A549 (cell line): ENCODE results near the gene ERO1B. TPM values are rescaled to one million over a fixed set of nuclear protein-coding genes. Genes with fewer than 3 reads are reported as not detected.
A peak's percentile ranks its signal among the peaks of the same experiment; 100 is the strongest.

ENCODE experiments used
- ATAC-seq, 2 experiments: fragments of 200-7000 bp in 1 of 2; fragments of >200 bp in 1 of 2; cut with Nextera tagmentation in 1 of 2; cut with Tn5 transposase in 1 of 2; 3 replicates each; pipeline versions ENCODE4 v1.8.0 to v1.9.1; 2018 to 2020; ENCODE audit warnings: mild to moderate bottlenecking in 1 of 2, moderate library complexity in 1 of 2
- CTCF ChIA-PET: fragments of 300-600 bp; sonication (Branson Sonifier 250); formaldehyde crosslinking; extraction: SDS; loops from one replicate; lab custom pipeline; 2021; ENCODE audit warnings: antibody characterized with exemption, inconsistent platforms; lab: Yijun Ruan, JAX
- POLR2A ChIA-PET: fragments of 350-600 bp; formaldehyde crosslinking; extraction: SDS; loops from one replicate; lab custom pipeline; 2021; ENCODE audit warnings: antibody characterized with exemption, inconsistent platforms; lab: Yijun Ruan, JAX
- DNase-seq, 2 experiments: peaks; one replicate each; pipeline versions ENCODE4 v3.0.0 to v3.0.0-alpha.2; 2011 to 2016; ENCODE audit warnings: low read depth in 1 of 2, low spot score in 1 of 2
- FAIRE-seq: peaks from 2 replicates; lab custom pipeline; 2011; peaks lifted over from hg19 to GRCh38; lab: Jason Lieb, UNC
- H3K27ac ChIP-seq, 2 experiments: fragments of >200 bp; sonication (Bioruptor Twin); formaldehyde crosslinking; 3 replicates each; pipeline ENCODE4 v1.5.1; 2016 to 2017
- H3K4me1 ChIP-seq: fragments of >200 bp; sonication (Bioruptor Twin); formaldehyde crosslinking; 3 replicates; pipeline ENCODE4 v1.6.1; 2016
- H3K4me2 ChIP-seq: fragments of >200 bp; sonication (Bioruptor Twin); formaldehyde crosslinking; 3 replicates; pipeline ENCODE4 v1.6.1; 2016
- H3K4me3 ChIP-seq: fragments of >200 bp; sonication (Bioruptor Twin); formaldehyde crosslinking; 3 replicates; pipeline ENCODE4 v1.5.1; 2016
- H3K9me3 ChIP-seq: fragments of >200 bp; sonication (Bioruptor Twin); formaldehyde crosslinking; 3 replicates; pipeline ENCODE4 v1.6.1; 2016
- BHLHE40 ChIP-seq: IDR thresholded peaks from 2 replicates; pipeline ENCODE4 v1.6.1; 2012; ENCODE audit warnings: low read depth, low read length, inconsistent platforms
- CBX2 ChIP-seq: fragments of 200-600 bp; sonication (generic); IDR thresholded peaks from 2 replicates; pipeline ENCODE4 v1.6.1; 2016; ENCODE audit warnings: low read depth, mild to moderate bottlenecking, borderline replicate concordance
- CBX8 ChIP-seq: fragments of 200-600 bp; sonication (generic); IDR thresholded peaks from 2 replicates; pipeline ENCODE4 v1.6.1; 2016
- CHD2 ChIP-seq: fragments of 150-350 bp; IDR thresholded peaks from 2 replicates; pipeline ENCODE4 v1.6.1; 2014; ENCODE audit warnings: low read length; ENCODE audit not compliant: partially characterized antibody
- EHF ChIP-seq: fragments of 250-450 bp; sonication (Bioruptor Pico); IDR thresholded peaks from 2 replicates; pipeline ENCODE4 v1.5.0; 2020; ENCODE audit warnings: mild to moderate bottlenecking
- FOSB ChIP-seq: fragments of 250-450 bp; sonication (Bioruptor Pico); IDR thresholded peaks from 2 replicates; pipeline ENCODE4 v1.5.0; 2020; ENCODE audit warnings: mild to moderate bottlenecking, moderate library complexity
- FOSL2 ChIP-seq, 2 experiments: fragments of 450-650 bp in 1 of 2; fragments of >200 bp in 1 of 2; sonication (Bioruptor Twin) in 1 of 2; formaldehyde crosslinking; IDR thresholded peaks; 2 replicates each; pipeline versions ENCODE4 v1.5.0 to v1.6.1; 2016 to 2020; ENCODE audit warnings: mild to moderate bottlenecking in 1 of 2, moderate library complexity in 1 of 2
- HDAC2 ChIP-seq: fragments of 200-600 bp; sonication (generic); IDR thresholded peaks from 2 replicates; pipeline ENCODE4 v1.6.1; 2016
- JUN ChIP-seq, 2 experiments: fragments of >200 bp; sonication (Bioruptor Twin); formaldehyde crosslinking; IDR thresholded peaks; 2 replicates in 1 of 2; 3 replicates in 1 of 2; pipeline ENCODE4 v1.6.1; 2016 to 2017
- KDM5A ChIP-seq: fragments of 200-600 bp; sonication (generic); IDR thresholded peaks from 2 replicates; pipeline ENCODE4 v1.6.1; 2016; ENCODE audit warnings: antibody characterized with exemption, mild to moderate bottlenecking
- MAFK ChIP-seq: fragments of 450-650 bp; IDR thresholded peaks from 2 replicates; pipeline ENCODE4 v1.6.1; 2014; ENCODE audit not compliant: partially characterized antibody
- NR3C1 ChIP-seq: fragments of >200 bp; sonication (Bioruptor Twin); formaldehyde crosslinking; IDR thresholded peaks from 3 replicates; pipeline ENCODE4 v1.6.1; 2017
- PHF8 ChIP-seq: fragments of 200-600 bp; sonication (generic); IDR thresholded peaks from 2 replicates; pipeline ENCODE4 v1.6.1; 2016; ENCODE audit warnings: low read depth, mild to moderate bottlenecking, antibody characterized with exemption, moderate library complexity, borderline replicate concordance
- POLR2A ChIP-seq: IDR thresholded peaks from 2 replicates; pipeline ENCODE4 v1.6.1; 2012; ENCODE audit warnings: mild to moderate bottlenecking, low read length
- POLR2AphosphoS2 ChIP-seq: conservative IDR thresholded peaks from 2 replicates; pipeline ENCODE4 v1.6.1; 2012; ENCODE audit warnings: low read length, improper control_type of control experiment, inconsistent platforms
- RAD21 ChIP-seq, 2 experiments: fragments of >200 bp in 1 of 2; sonication (Bioruptor Twin) in 1 of 2; formaldehyde crosslinking in 1 of 2; IDR thresholded peaks in 1 of 2; conservative IDR thresholded peaks in 1 of 2; 2 replicates in 1 of 2; 3 replicates in 1 of 2; pipeline ENCODE4 v1.6.1; 2012 to 2018; ENCODE audit warnings: inconsistent platforms in 1 of 2
- RFX5 ChIP-seq: fragments of 450-650 bp; IDR thresholded peaks from 2 replicates; pipeline ENCODE4 v1.7.1; 2014; ENCODE audit warnings: antibody characterized with exemption, mild to moderate bottlenecking, moderate library complexity
- RNF2 ChIP-seq: fragments of 200-600 bp; sonication (generic); IDR thresholded peaks from 2 replicates; pipeline ENCODE4 v1.6.1; 2016; ENCODE audit warnings: low read depth, mild to moderate bottlenecking, antibody characterized with exemption, moderate library complexity, borderline replicate concordance
- SMC3 ChIP-seq: fragments of >200 bp; sonication (Bioruptor Twin); formaldehyde crosslinking; IDR thresholded peaks from 3 replicates; pipeline ENCODE4 v1.6.1; 2018; ENCODE audit warnings: inconsistent platforms
- ZC3H11A ChIP-seq: fragments of 450-650 bp; IDR thresholded peaks from 2 replicates; pipeline ENCODE4 v1.6.1; 2014; ENCODE audit warnings: antibody characterized with exemption, mild to moderate bottlenecking
- ZNF302 ChIP-seq: fragments of 250-450 bp; sonication (Bioruptor Pico); IDR thresholded peaks from 2 replicates; pipeline ENCODE4 v1.9.0; 2021; ENCODE audit warnings: inconsistent platforms, mild to moderate bottlenecking, moderate library complexity
- ZSCAN20 ChIP-seq: fragments of 250-450 bp; sonication (Bioruptor Pico); IDR thresholded peaks from 2 replicates; pipeline ENCODE4 v1.8.0; 2022; ENCODE audit warnings: mild to moderate bottlenecking, moderate library complexity
- WGBS: methylation state at CpG from one replicate; pipeline ENCODE4 v1.1.6; 2017; ENCODE audit errors: missing lambda C conversion rate; 5-methylcytosine and 5-hydroxymethylcytosine counted together
- polyA plus RNA-seq, 4 experiments: library from polyadenylated mRNA; depleted of rRNA in 3 of 4; stranded (reverse); fragments of >200 nt; fragmentation: RNase III in 1 of 4; extraction: RNeasy Plus Mini Kit Qiagen cat#74134 plus additional on column Dnase treatment in 1 of 4; gene quantifications; 2 replicates in 3 of 4; 3 replicates in 1 of 4; pipeline ENCODE4 v1.2.3, GENCODE V29; 2011 to 2017
- TF ChIP-seq, protein P1 (sequence below): fragments of >200 bp; sonication (Bioruptor Twin); formaldehyde crosslinking; IDR thresholded peaks from 2 replicates; pipeline ENCODE4 v1.6.1; 2016
- TF ChIP-seq, protein P2 (sequence below): fragments of >200 bp; sonication (Bioruptor Twin); formaldehyde crosslinking; IDR thresholded peaks from 3 replicates; pipeline ENCODE4 v1.6.1; 2016

The ERO1B gene
- polyA plus RNA-seq, 2 of the 4 experiments (the other 2 are of a cell fraction): 3.2 to 9.8 TPM

- no peak for TF ChIP-seq CHD2
These were observed 22.9 kb upstream of the ERO1B start (continued) for GRCh38 chr1:236304682-236305081.

GRCh38 chr1:236303675-236304074 lies 21.9 kb upstream of the ERO1B start:
- no peak overlapping the region for H3K4me3 ChIP-seq
- H3K27ac ChIP-seq: no peak overlapping the region
- peak in 1 of 2 experiments; percentile 43; a peak in 2 of 6 replicates for ATAC-seq
- no peaks in the 10 kb centered on the region for H3K4me1 ChIP-seq
- no peaks in the 10 kb centered on the region for H3K9me3 ChIP-seq
- no peak overlapping the region for H3K4me2 ChIP-seq
- TF ChIP-seq RNF2: no peak
- TF ChIP-seq CBX8: no peak
- TF ChIP-seq, protein P1, sequence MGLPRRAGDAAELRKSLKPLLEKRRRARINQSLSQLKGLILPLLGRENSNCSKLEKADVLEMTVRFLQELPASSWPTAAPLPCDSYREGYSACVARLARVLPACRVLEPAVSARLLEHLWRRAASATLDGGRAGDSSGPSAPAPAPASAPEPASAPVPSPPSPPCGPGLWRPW: no peak
- no peak for TF ChIP-seq POLR2AphosphoS2
- no peak for TF ChIP-seq HDAC2
- no peak for TF ChIP-seq FOSB
- no peak for TF ChIP-seq KDM5A
- TF ChIP-seq FOSL2 (IDR thresholded peaks at IDR 0.05): no peak
- TF ChIP-seq FOSL2 (CRISPR knock-in tag; IDR thresholded peaks at IDR 0.05): no peak
- FAIRE-seq: no peak
- CTCF ChIA-PET: interaction anchor here (0.7 to 1.4 kb wide), 2 partner anchors 12 to 42 kb away, joined by 3 to 6 read pairs; no protein-coding TSS in a partner anchor
- WGBS: 81% methylated on average over 4 of the region's 4 CpGs
- no peak for DNase-seq
- POLR2A ChIA-PET: no interaction called here

- FAIRE-seq: no peak
These were observed 21.2 kb upstream of the ERO1B start for GRCh38 chr1:236302941-236303340.

GRCh38 chr1:236301958-236302335 lies 20.2 kb upstream of the ERO1B start:
- TF ChIP-seq EHF (CRISPR knock-in tag) (no peak), KDM5A (no peak), MAFK (no peak), RFX5 (no peak), POLR2A (no peak), NR3C1 (no peak), JUN (IDR thresholded peaks at IDR 0.05) (no peak), ZNF302 (CRISPR knock-in tag) (no peak), SMC3 (no peak), RAD21 (conservative IDR thresholded peaks at IDR 0.05 in 1 of 2, IDR thresholded peaks at IDR 0.05 in 1 of 2) (no peak), ZC3H11A (no peak), ZSCAN20 (no peak), CHD2 (no peak), PHF8 (no peak), BHLHE40 (no peak)
- TF ChIP-seq, protein P2, sequence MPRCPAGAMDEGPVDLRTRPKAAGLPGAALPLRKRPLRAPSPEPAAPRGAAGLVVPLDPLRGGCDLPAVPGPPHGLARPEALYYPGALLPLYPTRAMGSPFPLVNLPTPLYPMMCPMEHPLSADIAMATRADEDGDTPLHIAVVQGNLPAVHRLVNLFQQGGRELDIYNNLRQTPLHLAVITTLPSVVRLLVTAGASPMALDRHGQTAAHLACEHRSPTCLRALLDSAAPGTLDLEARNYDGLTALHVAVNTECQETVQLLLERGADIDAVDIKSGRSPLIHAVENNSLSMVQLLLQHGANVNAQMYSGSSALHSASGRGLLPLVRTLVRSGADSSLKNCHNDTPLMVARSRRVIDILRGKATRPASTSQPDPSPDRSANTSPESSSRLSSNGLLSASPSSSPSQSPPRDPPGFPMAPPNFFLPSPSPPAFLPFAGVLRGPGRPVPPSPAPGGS: no peak
- POLR2A ChIA-PET: no interaction called here
- FAIRE-seq (no peak), DNase-seq (no peak), ATAC-seq (no peak; a peak in 1 of 6 replicates)
- CTCF ChIA-PET: no interaction called here
- WGBS: 60% methylated on average over 2 of the region's 2 CpGs
- Histone ChIP-seq H3K9me3 (no peaks in the 10 kb centered on the region), H3K27ac (no peak overlapping the region), H3K4me2 (no peak overlapping the region), H3K4me1 (no peaks in the 10 kb centered on the region), H3K4me3 (no peak overlapping the region)

More at GRCh38 chr1:236302941-236303340, 21.2 kb upstream of the ERO1B start:
- no peak for TF ChIP-seq CBX2
- ChIA-PET POLR2A (no interaction called here), CTCF (no interaction called here)
- H3K4me3 ChIP-seq: no peak overlapping the region
- no peak for DNase-seq
- 86% methylated on average over 2 of the region's 2 CpGs for WGBS
- H3K27ac ChIP-seq: no peak overlapping the region
- H3K4me1 ChIP-seq: no peaks in the 10 kb centered on the region
- no peaks in the 10 kb centered on the region for H3K9me3 ChIP-seq
- H3K4me2 ChIP-seq: no peak overlapping the region
- no peak for ATAC-seq
